GM12878 (cell line): Measurements from ENCODE around the gene AKAP13. TPM values are rescaled to one million over a fixed set of nuclear protein-coding genes. Genes with fewer than 3 reads are reported as not detected.

Experiments used
- BCL3 ChIP-seq: IDR thresholded peaks from 2 replicates; pipeline ENCODE4 v1.6.1; 2011; ENCODE audit warnings: borderline replicate concordance, low read depth, mild to moderate bottlenecking, moderate library complexity, low read length; ENCODE audit not compliant: insufficient read depth, poor library complexity, severe bottlenecking
- CREB1 ChIP-seq: IDR thresholded peaks from 2 replicates; pipeline ENCODE4 v1.6.1; 2012; ENCODE audit warnings: low read depth, mild to moderate bottlenecking, inconsistent platforms
- FOS ChIP-seq: IDR thresholded peaks from 3 replicates; pipeline ENCODE4 v1.6.1; 2011; ENCODE audit warnings: borderline replicate concordance; ENCODE audit not compliant: insufficient read length; ENCODE audit errors: extremely low read depth
- IRF4 ChIP-seq: IDR thresholded peaks from 2 replicates; pipeline ENCODE4 v1.6.1; 2011; ENCODE audit warnings: low read depth, low read length
- IRF5 ChIP-seq: fragments of 450-650 bp; IDR thresholded peaks from 2 replicates; pipeline ENCODE4 v1.6.1; 2017; ENCODE audit warnings: borderline replicate concordance
- KAT2A ChIP-seq: conservative IDR thresholded peaks from 2 replicates; pipeline ENCODE4 v1.6.1; 2011; ENCODE audit warnings: low read depth, low read length; ENCODE audit not compliant: control insufficient read depth
- KLF5 ChIP-seq: fragments of 450-650 bp; IDR thresholded peaks from 2 replicates; pipeline ENCODE4 v1.6.1; 2014; ENCODE audit warnings: mild to moderate bottlenecking; ENCODE audit not compliant: partially characterized antibody
- MTA3 ChIP-seq: IDR thresholded peaks from 2 replicates; pipeline ENCODE4 v1.6.1; 2012; ENCODE audit warnings: low read length, inconsistent platforms, borderline replicate concordance
- PAX8 ChIP-seq: fragments of 450-650 bp; IDR thresholded peaks from 2 replicates; pipeline ENCODE4 v1.6.1; 2017; ENCODE audit warnings: mild to moderate bottlenecking, moderate library complexity
- RCOR1 ChIP-seq: conservative IDR thresholded peaks from 2 replicates; pipeline ENCODE4 v1.6.1; 2012; ENCODE audit warnings: low read depth, low read length, improper control_type of control experiment
- SIX5 ChIP-seq: IDR thresholded peaks from 2 replicates; pipeline ENCODE4 v1.6.1; 2011; ENCODE audit warnings: mild to moderate bottlenecking, low read depth, low read length, moderate library complexity; ENCODE audit not compliant: severe bottlenecking
- TCF3 ChIP-seq: IDR thresholded peaks from 2 replicates; pipeline ENCODE4 v1.6.1; 2012; ENCODE audit warnings: low read depth, mild to moderate bottlenecking, low read length, borderline replicate concordance; ENCODE audit not compliant: insufficient read depth
- USF1 ChIP-seq: IDR thresholded peaks from 2 replicates; pipeline ENCODE4 v1.6.1; 2011; ENCODE audit warnings: borderline replicate concordance, low read depth, mild to moderate bottlenecking, moderate library complexity, mixed read lengths, low read length; ENCODE audit not compliant: insufficient read depth; ENCODE audit errors: extremely low read length
- ZBTB11 ChIP-seq: fragments of 450-650 bp; formaldehyde crosslinking; IDR thresholded peaks from 2 replicates; pipeline ENCODE4 v1.5.0; 2022; ENCODE audit warnings: mild to moderate bottlenecking, missing genetic modification characterization
- ZNF24 ChIP-seq: fragments of 450-650 bp; IDR thresholded peaks from 2 replicates; pipeline ENCODE4 v1.6.1; 2017; ENCODE audit warnings: antibody characterized with exemption, mild to moderate bottlenecking
- polyA plus RNA-seq, 11 experiments: library from polyadenylated mRNA; depleted of rRNA in 4 of 11; unstranded in 6 of 11; stranded (reverse) in 5 of 11; fragments of >200 nt; fragmentation: Nextera tagmentation in 4 of 11; fragmentation: Illumina TruSeq in 1 of 11; extraction: Ambion mirVana in 4 of 11; extraction: Trizol in 1 of 11; gene quantifications; 1 replicate in 1 of 11; 2 replicates in 10 of 11; pipeline versions ENCODE4 v1.2.1 to v1.2.3, GENCODE V29; 2011 to 2016; ENCODE audit warnings: inconsistent platforms in 2 of 11, missing spikeins in 2 of 11, low read depth in 1 of 11
- total RNA-seq, 4 experiments: library from RNA; depleted of rRNA in 3 of 4; stranded (reverse); fragments of >200 nt in 3 of 4; fragmentation: Illumina TruSeq in 1 of 4; extraction: Trizol in 1 of 4; gene quantifications; 2 replicates each; pipeline versions ENCODE4 v1.2.1 to v1.2.3, GENCODE V29; 2013 to 2021
- TF ChIP-seq, protein P1 (sequence below): IDR thresholded peaks from 2 replicates; pipeline ENCODE4 v1.6.1; 2012; ENCODE audit warnings: low read depth, low read length, improper control_type of control experiment
- TF ChIP-seq, protein P2 (sequence below): IDR thresholded peaks from 2 replicates; pipeline ENCODE4 v1.6.1; 2012; ENCODE audit warnings: low read depth, low read length, improper control_type of control experiment
- TF ChIP-seq, protein P3 (sequence below): fragments of 450-650 bp; IDR thresholded peaks from 2 replicates; pipeline ENCODE4 v1.6.1; 2017; ENCODE audit warnings: low read depth, mild to moderate bottlenecking, moderate library complexity

AKAP13 gene
- total and polyA plus RNA-seq, 10 of the 15 experiments (the other 5 are each of a cell fraction or from before 2014, with no cell fraction given) = 14.4 to 74.9 (median 55.1) TPM

- TF ChIP-seq, protein P1, sequence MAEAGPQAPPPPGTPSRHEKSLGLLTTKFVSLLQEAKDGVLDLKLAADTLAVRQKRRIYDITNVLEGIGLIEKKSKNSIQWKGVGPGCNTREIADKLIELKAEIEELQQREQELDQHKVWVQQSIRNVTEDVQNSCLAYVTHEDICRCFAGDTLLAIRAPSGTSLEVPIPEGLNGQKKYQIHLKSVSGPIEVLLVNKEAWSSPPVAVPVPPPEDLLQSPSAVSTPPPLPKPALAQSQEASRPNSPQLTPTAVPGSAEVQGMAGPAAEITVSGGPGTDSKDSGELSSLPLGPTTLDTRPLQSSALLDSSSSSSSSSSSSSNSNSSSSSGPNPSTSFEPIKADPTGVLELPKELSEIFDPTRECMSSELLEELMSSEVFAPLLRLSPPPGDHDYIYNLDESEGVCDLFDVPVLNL = no peak
- TF ChIP-seq ZBTB11 (CRISPR knock-in tag) (no peak), TCF3 (no peak), IRF5 (no peak), CREB1 (0 out of 2 replicates have a peak, but pooled peaks have one; percentile 49), ZNF24 (no peak), IRF4 (no peak), FOS (no peak), BCL3 (no peak), PAX8 (no peak), SIX5 (no peak), RCOR1 (no peak), MTA3 (no peak), KAT2A (no peak), USF1 (no peak), KLF5 (no peak)
- TF ChIP-seq, protein P2, sequence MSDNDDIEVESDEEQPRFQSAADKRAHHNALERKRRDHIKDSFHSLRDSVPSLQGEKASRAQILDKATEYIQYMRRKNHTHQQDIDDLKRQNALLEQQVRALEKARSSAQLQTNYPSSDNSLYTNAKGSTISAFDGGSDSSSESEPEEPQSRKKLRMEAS = no peak
- TF ChIP-seq, protein P3, sequence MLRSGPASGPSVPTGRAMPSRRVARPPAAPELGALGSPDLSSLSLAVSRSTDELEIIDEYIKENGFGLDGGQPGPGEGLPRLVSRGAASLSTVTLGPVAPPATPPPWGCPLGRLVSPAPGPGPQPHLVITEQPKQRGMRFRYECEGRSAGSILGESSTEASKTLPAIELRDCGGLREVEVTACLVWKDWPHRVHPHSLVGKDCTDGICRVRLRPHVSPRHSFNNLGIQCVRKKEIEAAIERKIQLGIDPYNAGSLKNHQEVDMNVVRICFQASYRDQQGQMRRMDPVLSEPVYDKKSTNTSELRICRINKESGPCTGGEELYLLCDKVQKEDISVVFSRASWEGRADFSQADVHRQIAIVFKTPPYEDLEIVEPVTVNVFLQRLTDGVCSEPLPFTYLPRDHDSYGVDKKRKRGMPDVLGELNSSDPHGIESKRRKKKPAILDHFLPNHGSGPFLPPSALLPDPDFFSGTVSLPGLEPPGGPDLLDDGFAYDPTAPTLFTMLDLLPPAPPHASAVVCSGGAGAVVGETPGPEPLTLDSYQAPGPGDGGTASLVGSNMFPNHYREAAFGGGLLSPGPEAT = 0 out of 2 replicates have a peak, but pooled peaks have one; percentile 24
Measured at GRCh38 chr15:85667491-85668424, 287.4 kb downstream of the AKAP13 start (continued).
